Measurements from ENCODE around the gene AMZ1.

Gene AMZ1

DNA sequence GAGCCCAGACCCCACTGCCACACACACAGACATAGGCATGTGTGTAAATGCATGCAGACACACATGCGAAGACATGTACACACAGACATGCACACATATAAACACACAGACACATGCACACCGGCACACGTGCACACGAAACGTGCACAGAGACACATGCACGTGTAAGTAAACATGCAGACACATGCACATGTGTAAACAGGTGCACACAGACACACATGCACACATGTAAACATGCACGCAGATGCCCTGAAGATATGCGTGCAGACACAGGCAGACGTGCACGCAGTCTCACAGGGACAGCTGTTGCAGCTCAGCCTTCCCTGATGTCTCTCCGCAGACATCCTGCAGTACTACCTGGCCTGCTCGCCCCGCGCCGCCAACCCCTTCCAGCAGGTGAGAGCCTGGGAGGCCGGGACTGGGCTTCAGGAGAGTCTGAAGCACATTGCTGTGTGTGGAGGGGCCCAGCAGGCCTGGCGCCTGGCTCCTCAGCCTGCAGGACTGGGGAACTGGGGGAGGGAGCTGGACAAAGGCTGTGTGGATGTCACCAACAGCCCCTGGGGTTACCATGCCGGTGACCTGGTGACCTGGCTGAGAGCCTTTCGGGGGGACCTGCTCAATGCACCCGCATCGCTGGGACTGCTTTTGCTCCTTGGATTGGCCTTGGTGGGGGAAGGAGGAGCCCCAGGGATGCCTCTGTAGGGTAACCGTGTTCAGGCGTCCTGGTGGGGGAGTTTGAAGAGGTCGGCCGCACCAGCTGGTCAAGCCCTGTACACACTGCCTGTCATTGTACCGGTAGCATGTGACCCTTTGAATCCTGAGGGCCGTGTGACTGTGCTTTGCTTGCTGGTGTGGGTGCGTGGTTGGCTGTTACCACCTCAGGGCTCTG lies 35.9 kb upstream of the AMZ1 start:
- DNase-seq: no peak

DNA sequence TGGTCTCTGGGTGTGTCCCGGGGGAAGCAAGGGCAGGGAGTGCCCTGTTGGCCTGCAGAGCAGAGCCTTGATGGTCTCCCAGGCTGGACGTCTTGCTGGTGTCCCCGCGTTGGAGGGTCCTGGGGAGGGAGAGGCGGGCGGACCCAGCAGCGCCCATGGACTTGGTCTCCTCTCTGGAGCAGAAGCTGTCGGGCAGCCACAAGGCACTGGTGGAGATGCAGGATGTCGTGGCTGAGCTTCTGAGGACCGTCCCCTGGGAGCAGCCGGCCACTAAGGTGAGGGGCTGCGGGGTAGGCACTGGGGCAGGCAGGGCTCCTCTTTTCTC lies 35.3 kb upstream of the AMZ1 start:
- no peak for DNase-seq

DNA sequence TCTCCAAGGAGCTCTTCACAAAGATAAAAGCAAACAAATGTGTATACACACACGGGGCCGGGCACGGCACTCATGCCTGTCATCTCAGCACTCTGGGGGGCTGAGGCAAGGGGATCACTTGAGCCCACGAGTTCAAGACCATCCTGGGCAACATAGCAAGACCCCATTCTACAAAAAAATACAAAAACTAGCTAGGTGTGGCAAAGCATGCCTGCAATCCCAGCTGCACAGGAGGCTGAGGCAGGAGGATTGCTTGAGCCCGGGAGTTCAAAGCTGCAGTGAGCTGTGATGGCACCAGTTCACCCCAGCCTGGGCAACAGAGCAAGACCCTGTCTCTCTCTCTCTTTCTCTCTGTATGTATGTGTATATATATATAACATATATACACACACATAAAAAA lies 33.9 kb upstream of the AMZ1 start:
- DNase-seq: no peak

DNA sequence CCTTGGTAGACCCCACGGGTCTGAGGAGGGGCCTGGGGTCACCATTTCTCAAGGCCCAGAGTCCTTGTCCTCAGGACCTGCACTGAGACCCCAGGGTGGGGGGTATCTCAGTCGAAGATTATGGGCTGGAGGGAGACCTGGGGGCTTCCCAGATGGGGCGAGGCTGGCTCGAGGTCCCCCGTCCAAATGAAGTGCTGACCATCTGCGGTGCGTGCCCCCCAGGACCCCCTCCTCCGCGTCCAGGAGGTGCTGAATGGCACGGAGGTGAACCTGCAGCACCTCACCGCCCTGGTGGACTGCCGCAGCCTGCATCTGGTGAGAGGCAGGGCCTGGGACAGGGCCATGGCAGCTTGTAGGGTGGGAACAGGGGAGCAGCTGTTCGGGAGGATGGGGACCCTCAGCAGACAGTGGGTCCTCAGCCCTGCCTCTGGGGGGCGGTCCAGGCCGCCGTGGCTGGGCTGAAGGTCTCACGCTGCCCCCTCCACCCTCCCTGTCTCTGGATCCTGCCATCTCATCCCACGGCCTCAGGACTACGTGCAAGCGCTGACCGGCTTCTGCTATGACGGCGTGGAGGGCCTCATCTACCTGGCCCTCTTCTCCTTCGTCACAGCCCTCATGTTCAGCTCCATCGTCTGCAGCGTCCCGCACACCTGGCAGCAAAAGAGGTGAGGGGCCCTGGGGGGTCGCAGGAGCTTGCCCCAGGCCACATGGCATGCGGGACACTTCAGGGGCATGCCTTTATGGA lies 32.0 kb upstream of the AMZ1 start:
- DNase-seq: no peak

DNA sequence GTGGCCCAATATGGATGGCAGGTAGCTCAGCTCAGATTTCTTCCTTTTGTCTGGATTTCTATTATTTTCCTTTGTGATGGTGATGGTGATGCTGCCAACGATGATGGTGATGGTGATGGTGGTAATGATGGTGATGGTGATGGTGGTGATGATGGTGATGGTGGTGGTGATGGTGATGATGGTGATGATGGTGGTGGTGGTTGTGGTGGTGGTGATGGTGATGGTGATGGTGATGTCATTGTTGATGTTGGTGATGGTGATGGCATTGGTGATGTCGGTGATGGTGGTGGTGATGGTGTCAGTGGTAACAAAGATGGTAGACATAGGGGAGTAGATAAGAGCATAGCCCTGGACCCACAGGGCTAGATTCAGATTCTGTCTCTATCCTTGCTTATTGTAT lies 30.8 kb upstream of the AMZ1 start:
- DNase-seq: no peak

DNA sequence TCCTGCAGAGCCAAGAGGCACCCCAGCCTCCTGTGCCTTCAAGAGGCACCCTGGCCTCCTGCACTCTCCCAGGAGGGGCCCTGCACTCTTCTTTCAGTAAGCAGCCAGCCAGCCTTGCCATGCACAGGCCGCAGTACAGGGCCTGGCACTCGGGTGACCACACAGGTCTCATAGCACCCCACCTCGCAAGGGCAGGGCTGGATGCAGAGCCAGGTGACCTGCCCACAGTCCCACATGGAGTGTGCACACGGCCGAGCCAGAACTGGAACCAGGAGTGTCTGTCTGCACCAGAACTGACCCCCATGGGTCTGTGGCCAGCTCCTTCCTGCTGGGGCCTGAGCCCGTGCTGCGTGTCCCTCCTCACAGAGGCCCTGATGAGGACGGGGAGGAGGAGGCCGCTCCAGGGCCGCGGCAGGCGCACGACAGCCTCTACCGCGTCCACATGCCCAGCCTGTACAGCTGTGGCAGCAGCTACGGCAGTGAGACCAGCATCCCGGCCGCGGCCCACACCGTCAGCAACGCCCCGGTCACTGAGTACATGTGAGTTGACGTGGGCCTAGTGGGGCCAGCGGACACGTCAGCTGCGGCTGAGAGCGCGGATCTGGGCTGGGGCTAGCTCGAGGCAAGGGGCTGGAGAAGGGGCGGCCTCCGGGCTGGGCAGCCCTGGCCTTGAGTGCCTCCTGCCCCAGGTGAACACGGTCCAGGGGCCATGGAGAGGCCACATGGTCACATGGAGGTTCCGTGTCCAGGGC lies 29.9 kb upstream of the AMZ1 start:
- DNase-seq: no peak

DNA sequence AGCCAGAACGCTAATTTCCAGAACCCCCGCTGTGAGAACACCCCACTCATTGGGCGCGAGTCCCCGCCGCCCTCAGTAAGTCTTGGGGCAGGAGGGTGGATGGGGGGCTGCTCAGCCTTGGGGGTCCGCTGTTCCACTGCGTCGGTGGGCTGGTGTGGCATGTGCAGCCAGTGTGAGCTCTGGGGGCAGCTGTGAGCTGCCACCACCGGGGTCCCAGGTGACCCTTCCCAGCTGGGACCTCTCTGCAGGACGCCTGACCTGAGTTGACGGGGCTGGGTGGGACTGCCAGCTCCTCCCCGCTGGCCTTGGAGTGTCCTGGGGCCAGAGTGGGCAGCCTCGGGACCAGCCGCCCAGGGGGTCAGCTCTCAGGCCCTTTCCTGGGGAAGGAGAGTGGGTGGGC lies 29.1 kb upstream of the AMZ1 start:
- DNase-seq: no peak

DNA sequence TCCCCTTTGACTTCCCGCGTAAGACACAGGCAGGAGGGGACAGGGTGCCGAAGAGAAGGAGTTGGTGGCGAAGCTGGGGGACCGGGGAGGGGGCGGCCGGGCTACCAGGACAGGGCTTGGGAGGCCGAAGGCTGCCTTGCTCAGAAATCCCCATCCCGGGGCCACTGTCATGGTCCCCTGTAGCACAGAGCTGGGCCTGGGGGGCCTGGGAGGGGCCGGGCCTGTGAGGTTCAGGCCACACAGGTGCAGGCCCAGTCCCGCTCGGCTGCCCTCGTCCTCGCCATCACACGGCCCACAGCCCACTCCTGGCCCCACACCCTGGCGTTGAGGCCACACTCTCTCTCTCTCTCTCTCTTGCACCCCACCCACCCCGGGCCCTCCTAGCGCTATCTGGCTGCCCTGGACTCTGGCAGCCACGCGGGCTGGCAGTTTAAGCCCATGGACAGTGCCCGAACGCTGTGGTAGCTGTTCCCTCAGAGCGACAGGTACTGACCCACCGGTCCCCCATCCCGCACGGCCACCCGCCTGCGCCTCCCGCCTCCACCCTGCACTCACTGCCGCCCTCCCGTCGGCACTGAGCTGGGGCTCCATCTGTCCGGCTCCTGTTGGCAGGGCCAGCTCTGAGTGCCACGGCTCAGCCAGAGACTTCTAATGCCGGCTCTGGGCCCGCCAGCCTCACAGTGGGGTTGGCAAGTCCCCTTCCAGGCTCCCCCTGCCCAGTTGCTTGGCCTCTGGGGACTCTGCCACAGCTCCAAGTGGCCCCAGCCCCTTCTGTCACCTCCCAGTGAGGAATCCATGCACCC lies 28.2 kb upstream of the AMZ1 start:
- DNase-seq: no peak

DNA sequence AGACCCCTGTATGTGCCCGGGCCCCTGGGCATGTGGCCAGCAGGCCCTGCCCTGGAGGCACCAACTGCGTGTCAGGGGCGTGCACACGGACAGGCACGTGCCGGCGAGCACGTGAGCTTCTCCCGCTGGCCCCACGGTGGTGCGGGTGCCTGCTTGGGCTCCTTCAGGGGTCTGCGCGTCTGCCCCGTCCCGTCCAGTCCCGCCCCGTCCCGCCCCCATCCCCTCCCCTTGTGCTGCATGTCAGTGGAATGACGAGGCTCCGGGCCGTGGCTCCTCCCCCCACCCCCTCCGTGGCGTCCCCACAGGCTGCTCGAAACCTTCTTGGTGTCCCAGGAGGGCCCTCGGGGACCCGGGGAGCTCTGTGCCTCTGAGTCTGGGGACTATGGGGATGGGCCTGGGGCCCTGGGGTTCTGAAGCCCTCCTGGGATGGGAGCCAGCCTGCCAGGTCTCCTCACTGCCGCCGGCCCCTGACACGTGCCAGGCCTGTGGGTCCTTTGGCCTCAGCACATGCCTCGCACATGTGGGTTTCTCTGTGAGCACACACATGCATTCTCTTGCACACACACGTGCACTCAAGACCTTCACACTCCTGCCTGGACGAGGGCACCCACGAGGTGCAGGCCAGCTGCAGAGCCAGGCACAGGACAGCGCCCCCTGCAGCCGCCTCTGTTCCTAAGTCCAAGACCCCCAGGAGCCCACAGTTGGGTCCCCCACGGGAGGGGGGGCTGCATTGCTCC lies 27.5 kb upstream of the AMZ1 start:
- no peak for DNase-seq

DNA sequence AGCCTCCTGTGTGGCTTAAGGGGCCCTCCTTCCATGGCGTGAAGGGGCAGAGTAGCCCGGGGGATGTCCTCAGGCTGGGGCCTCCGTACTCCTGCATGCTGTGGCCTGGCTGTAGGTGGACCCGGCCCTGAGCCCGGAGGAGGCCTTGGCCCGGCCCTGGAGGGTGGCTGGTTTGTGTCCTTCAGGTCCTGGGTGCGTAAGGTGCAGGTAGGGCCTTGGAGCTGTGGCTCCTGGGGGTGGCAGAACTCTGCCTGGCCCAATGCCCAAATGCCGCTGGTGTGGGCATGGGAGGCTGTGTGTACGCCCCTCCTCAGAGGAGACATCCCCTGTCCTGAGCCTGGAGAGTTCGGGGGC lies 26.9 kb upstream of the AMZ1 start:
- no peak for DNase-seq

DNA sequence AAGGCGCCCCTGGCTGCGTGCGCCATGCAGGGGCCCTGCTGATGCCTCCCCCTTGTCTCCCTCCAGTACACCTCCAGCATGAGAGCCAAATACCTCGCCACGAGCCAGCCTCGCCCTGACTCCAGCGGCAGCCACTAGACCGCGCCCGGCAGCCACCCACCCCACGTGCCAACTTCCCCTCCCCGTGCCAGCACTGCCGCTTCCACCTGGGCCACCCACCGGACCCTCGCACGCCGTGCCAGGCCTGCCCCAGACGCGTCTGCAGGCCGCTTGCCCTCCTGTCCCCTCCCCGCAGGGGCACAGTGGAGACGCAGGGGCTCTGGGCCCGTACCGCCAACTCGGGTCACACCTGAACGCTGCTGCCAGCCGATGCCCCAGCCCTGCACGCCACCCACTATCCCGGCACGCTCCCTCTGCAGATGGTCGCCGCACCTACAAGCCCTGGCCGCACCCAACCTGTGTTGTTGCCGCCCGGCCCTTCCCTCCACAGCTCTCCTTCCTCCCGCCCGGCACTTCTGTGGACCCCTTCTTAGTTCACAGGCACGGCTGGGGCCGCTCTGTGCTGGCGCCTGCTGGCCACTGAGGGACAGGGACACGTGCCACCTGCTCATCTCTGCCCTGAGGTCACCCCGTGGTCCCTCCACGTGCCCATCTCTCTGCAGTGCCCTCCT lies 26.3 kb upstream of the AMZ1 start:
- DNase-seq: no peak

DNA sequence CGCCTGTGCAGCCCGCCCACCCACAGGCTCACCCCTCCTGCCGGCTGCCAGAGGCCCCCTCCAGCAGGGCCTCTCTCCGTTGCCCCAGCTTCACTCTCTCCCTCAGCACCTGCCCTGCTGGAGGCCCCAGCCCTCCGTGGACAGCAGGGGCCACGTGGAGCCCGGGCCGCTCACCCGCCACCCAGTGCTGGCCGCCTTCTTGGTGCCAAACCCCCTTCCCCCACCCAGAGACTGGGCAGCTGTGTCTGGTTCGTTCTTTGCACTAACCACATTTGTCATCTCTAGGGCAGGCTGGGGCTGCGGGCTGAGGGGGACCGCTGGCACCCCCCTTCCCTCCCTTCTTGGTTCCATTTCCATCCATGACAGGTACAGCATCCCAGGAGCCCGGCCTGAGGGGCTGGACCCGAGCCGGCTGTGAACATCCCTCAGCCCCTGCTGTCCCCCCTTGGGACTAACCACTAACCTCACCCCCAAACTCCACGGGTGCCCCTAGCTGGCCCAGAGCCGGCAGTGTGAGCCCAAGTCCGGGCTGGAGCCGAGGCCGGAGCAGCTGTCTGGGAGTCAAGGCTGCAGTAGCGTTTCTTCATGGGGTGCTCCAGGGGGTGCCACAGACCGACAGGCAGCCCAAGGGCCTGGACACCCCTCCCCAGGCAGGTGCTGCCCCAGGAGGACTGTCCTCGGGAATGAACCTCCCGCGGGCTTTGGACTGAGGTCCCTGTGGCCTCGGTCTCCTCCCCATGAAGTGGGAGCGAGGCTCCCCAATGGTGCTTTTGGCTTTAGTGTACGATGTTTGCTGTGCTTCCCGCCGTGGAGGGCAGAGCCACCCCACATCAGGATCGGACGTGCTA lies 25.5 kb upstream of the AMZ1 start:
- no peak for DNase-seq

DNA sequence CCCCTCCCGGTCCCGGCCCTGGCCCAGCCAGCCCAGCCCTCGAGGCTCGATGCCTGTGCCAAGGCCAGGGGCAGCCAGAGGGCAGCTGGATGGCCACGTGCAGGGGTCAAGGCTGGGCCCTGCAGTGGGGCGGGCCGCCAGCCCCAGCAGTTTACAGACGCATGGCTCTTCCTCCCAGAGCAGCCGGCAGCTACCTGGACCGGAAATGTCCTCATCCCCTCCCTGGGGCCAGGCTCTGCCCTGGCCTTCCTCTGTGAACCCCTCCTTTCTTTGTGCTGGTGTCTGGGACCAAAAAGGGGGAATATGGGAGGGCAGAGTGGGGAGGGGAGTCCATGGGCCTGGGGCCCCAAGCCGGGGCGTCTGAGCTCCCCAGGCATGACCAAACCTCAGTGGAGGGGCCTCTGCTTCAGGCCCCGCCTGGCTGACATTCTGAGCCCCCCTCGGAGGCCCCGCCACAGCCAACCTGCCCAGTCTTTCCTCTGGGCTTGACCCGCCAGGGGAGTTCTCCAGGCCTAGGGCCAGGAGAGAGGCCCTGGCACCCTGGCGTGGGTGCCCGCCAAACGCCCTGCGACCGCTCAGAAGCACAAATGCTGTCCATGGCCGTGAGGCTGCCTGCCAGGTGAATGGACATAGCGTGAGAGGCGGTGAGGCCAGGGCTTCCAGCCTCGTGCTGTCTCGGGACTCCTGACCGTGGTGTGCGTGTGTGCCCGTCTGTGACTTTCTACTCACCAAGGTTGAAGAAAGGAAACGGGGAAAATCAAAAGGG lies 24.7 kb upstream of the AMZ1 start:
- no peak for DNase-seq

DNA sequence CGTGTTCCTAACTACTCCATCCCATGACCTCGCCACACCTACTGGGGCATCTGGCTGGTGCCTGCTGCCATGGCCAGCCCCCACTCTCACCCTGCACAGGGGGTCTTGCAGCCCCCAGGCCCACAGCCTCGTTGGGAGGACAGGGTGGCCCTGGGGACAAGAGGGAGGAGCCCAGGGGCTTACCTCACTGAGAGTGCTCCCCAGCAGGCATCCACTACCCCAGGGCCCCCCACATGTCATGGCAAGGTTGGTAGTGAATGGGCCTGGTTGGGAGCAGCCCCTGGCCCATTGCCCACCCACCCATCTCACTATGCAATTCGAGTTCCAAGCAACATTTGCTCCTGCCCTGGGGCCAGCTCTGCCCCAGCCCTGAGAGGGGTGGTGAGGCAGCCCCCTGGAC lies 24.0 kb upstream of the AMZ1 start:
- DNase-seq: no peak

DNA sequence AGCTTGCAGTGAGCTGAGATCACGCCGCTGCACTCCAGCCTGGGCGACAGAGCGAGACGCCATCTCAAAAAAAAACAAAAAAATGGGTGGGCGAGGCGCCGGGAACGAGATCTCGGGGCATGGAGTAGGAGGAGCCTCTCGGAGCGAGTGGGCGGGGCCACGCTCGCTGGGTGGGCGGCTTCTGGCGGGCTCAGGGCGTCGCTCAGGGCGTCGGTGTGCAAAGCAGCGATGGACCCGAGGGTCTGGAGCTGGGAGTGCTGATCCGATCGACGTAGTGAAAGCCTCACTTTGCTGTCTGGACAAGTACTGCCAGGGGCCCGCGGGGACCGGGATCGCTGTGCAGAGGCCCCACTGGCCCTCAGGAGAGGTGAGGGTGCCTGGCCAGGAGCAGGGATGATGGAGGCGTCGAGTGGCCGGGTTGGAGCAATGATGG lies 22.6 kb upstream of the AMZ1 start:
- no peak for DNase-seq

DNA sequence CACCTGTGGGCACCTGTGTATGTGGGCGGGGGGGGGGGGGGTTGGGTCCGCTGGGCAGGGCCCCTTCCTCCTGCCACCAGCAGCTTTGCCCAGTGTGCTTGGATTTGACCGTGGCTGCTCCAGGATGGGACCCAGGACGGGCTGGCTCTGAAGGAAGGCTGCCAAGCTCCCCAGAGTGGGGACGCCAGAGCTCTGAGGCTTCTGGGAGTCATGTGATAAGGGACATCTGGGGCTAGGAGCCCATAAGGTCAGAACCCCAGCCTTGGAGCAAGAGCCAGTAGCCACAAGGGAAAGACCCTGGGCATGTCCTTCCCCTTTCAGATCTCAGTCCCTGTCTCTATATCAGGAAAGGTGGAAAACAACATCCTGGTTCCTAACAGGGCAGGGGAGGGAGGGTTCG lies 21.8 kb upstream of the AMZ1 start:
- no peak for DNase-seq

DNA sequence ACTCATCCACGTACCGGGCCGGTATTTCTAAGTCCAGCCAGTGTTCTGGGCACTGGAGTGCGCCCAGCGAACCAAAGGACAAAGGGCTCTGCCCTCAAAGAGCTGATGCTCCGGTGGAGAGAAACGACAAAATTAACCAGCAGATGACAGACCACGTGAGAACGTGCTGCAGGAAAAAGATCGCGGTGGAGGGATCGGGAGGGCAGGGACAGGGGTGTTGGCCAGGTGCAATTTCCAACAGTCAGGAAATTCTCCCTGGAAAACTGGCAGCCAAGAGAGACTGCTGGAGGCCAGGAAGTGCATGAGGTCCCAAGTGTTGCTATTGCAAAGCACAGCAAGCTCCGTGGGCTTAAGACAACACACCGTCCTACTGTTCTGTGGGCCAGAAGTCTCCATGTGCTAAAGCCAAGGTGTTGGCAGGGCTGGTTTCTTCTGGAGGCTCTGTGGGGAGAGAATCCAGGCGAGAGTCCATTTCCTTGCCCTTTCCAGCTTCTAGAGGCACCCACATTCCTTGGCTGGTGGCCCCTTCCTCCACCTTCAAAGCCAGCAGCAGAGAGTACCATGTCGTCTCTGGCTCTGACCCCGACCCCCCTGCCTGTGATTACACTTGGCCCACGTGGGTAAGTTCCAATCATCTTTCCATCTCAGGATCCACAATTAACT lies 21.3 kb upstream of the AMZ1 start:
- no peak for DNase-seq

DNA sequence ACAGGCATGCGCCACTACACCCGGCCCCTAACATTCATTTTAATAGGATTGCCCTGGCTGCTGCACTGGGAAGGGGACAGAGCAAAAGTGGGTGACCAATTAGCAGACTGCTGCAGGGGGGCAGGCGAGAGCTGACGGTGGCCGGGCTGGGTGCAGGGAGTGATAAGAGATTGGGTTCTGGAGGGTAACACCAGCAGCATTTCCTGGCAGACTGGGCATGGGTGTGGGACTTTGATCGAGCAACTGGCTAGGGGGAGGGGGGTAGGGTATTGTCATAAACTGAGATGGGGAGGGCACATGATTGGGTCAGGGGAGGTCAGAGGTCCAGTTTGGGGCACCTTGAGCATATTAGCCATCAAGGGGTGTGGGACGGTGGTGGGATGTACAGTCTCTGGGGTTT lies 20.2 kb upstream of the AMZ1 start:
- DNase-seq: no peak

DNA sequence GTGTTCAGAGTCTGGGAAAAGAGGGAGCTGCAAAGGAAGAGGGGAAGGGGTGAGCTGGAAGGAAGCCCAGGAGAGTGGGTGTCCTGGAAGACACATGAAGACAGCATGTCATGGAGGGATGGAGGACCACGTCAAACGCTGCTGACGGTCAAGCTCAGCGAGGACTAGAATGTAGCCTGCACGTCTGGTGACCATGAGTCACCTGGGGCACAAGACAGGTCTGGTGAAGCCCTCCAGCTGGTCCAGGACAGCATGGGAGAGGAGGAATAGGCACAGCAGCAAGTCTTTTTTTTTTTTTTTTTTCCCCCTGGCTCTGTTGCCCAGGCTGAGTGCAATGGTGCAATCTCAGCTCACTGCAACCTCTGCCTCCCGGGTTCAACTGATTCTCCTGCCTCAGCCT lies 19.6 kb upstream of the AMZ1 start:
- DNase-seq: no peak
